ENCODE results near the gene RERE. TPM values are rescaled to one million over a fixed set of nuclear protein-coding genes. Genes with fewer than 3 reads are reported as not detected.

RERE gene
- total and polyA plus RNA-seq, 2 donors (not counting 3 experiments of a cell fraction or from before 2014, with no cell fraction given) = 14.1 to 113 TPM

DNA sequence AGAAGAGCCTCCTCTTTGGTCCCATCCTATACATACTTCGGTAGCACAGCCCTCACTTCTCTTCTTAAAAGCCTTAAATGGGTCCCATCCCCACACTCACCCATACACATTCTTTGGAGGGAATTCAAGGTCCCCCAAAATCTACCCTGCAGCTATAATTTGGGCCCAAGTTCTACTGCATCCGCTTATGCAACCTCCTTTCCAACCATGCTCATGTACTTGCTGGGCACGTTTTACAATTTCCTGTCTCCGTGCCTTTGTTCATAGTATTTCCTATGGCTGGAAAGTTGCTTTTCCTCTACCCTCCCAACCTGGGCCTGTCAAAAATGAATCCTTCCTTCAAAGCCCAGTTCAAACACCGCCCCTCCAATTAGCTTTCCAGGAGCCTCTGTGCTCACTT is 399.8 kb downstream of the RERE start:
- FAIRE-seq (peak; percentile 35), DNase-seq (ENCODE audit: low read depth, low spot score) (no peak)
- dilution Hi-C loops (cut with MboI; ENCODE audit: extremely low pct_ligation_motif_present, low sequenced_read_pairs) = no loop called here
- no TSS peak for BruUV-seq (replicated peaks)
- CTCF ChIA-PET = no interaction called here
- POLR2A ChIA-PET = no interaction called here
- no peak overlapping the region for H3K4me2 ChIP-seq (ENCODE audit: insufficient read depth, low read length)
- H3K4me3 ChIP-seq (replicated peaks in 1 of 3; ENCODE audit: insufficient read depth in 1 of 3, low read depth in 1 of 3, low read length in 3 of 3) = no peak overlapping the region
- H3K36me3 ChIP-seq (ENCODE audit: control insufficient read depth in 2 of 2, extremely low read depth in 1 of 2, insufficient read depth in 2 of 2, low read length in 2 of 2) = peaks cover 6 to 14% of the 10 kb centered on the region in 2 experiments
- intact Hi-C loops (cut with micrococcal nuclease) = no loop called here
- no peaks in the 10 kb centered on the region for H3K9me3 ChIP-seq (replicated peaks; ENCODE audit: control insufficient read depth, insufficient read depth, low read length)
- H3K4me1 ChIP-seq (ENCODE audit: control insufficient read depth, extremely low read depth, insufficient read depth, low read length) = peaks cover 29% of the 10 kb centered on the region
- H3K9ac ChIP-seq (replicated peaks; ENCODE audit: extremely low read depth, insufficient read depth, low read length) = no peak overlapping the region
- no peaks in the 10 kb centered on the region for H4K20me1 ChIP-seq (replicated peaks; ENCODE audit: control insufficient read depth, extremely low read depth, insufficient read depth, low read length)
- H3K27me3 ChIP-seq (ENCODE audit: control insufficient read depth in 2 of 2, insufficient read depth in 2 of 2, low read length in 2 of 2) = no peaks in the 10 kb centered on the region
- H2AFZ ChIP-seq (ENCODE audit: low read depth, low read length) = no peak overlapping the region
- H3K27ac ChIP-seq (ENCODE audit: insufficient read depth, low read depth, low read length) = no peak overlapping the region
- TF ChIP-seq FOS (IDR thresholded peaks at IDR 0.05; ENCODE audit: borderline replicate concordance, insufficient read depth, low read length) = no peak
- TF ChIP-seq POLR2A (IDR thresholded peaks at IDR 0.05; ENCODE audit: low read depth, low read length) = no peak
- no peak for TF ChIP-seq JUN (IDR thresholded peaks at IDR 0.05; ENCODE audit: borderline replicate concordance, insufficient read depth, insufficient read length, low read depth)
- no peak for TF ChIP-seq POLR2AphosphoS5 (IDR thresholded peaks at IDR 0.05; ENCODE audit: insufficient read depth, low read depth, low read length)
- TF ChIP-seq MYC (IDR thresholded peaks at IDR 0.05; ENCODE audit: low read depth, low read length) = no peak
- TF ChIP-seq, protein P1, sequence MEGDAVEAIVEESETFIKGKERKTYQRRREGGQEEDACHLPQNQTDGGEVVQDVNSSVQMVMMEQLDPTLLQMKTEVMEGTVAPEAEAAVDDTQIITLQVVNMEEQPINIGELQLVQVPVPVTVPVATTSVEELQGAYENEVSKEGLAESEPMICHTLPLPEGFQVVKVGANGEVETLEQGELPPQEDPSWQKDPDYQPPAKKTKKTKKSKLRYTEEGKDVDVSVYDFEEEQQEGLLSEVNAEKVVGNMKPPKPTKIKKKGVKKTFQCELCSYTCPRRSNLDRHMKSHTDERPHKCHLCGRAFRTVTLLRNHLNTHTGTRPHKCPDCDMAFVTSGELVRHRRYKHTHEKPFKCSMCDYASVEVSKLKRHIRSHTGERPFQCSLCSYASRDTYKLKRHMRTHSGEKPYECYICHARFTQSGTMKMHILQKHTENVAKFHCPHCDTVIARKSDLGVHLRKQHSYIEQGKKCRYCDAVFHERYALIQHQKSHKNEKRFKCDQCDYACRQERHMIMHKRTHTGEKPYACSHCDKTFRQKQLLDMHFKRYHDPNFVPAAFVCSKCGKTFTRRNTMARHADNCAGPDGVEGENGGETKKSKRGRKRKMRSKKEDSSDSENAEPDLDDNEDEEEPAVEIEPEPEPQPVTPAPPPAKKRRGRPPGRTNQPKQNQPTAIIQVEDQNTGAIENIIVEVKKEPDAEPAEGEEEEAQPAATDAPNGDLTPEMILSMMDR (IDR thresholded peaks at IDR 0.05; ENCODE audit: extremely low read depth in 1 of 2, insufficient read depth in 1 of 2, low read depth in 1 of 2, low read length in 2 of 2) = no peak
- TF ChIP-seq, protein P2, sequence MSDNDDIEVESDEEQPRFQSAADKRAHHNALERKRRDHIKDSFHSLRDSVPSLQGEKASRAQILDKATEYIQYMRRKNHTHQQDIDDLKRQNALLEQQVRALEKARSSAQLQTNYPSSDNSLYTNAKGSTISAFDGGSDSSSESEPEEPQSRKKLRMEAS (IDR thresholded peaks at IDR 0.05; ENCODE audit: insufficient read depth, insufficient read length) = no peak
- TF ChIP-seq EZH2 (IDR thresholded peaks at IDR 0.05; ENCODE audit: borderline replicate concordance, low read depth, low read length, severe bottlenecking) = no peak
- no peak for TF ChIP-seq GATA2 (IDR thresholded peaks at IDR 0.05; ENCODE audit: insufficient read depth, insufficient read length, low read depth, low read length)
- peaks cover 70% of the 10 kb centered on the region for H3K79me2 ChIP-seq (ENCODE audit: control insufficient read depth, insufficient read depth, low read length)
- H3K9me1 ChIP-seq (replicated peaks; ENCODE audit: control insufficient read depth, extremely low read depth, insufficient read depth, low read length) = no peaks in the 10 kb centered on the region
